Neural progenitor cell (in vitro differentiated cells): Measurements from ENCODE around the gene DNAJC1.

Experiments used
- EZH2 ChIP-seq: fragments of 200-600 bp; sonication (generic); IDR thresholded peaks from 2 replicates; pipeline ENCODE4 v1.6.1; 2017; ENCODE audit warnings: antibody characterized with exemption, mild to moderate bottlenecking, moderate library complexity
- TF ChIP-seq, protein P1 (sequence below): fragments of 200-600 bp; sonication (generic); IDR thresholded peaks from 2 replicates; pipeline ENCODE4 v1.5.1; 2017; ENCODE audit warnings: antibody characterized with exemption, mild to moderate bottlenecking

DNA sequence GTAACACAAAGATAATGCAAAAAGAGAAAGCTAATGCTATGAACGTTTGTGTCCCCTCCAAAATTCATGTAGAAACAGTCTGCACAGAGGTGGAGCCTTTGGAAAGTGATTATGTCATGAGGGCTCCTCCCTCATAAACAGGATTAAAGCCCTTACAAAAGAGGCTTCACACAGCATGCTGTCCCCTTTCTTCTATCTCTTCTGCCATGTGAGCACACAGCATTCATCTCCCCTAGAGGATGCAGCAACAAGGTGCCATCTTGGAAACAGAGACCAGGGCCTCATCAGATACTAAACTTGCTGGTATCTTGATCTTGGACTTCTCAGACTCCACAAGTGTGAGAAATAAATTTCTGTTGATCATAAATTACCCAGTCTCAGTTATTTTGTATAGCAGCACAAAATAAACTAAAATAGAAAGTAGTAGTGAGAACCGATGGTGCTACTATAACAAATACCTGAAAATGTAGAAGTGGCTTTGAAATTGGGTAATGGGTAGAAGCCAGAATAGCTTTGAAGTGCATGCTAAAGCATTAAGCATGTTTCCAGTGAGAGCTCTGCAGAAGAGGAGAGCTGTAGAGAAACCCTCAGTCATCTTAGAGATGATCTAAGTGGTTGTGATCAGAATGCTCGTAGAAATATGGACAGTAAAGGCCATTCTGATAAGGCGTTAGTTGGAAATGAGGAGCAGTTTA, 108.7 kb downstream of the DNAJC1 start:
- TF ChIP-seq, protein P1, sequence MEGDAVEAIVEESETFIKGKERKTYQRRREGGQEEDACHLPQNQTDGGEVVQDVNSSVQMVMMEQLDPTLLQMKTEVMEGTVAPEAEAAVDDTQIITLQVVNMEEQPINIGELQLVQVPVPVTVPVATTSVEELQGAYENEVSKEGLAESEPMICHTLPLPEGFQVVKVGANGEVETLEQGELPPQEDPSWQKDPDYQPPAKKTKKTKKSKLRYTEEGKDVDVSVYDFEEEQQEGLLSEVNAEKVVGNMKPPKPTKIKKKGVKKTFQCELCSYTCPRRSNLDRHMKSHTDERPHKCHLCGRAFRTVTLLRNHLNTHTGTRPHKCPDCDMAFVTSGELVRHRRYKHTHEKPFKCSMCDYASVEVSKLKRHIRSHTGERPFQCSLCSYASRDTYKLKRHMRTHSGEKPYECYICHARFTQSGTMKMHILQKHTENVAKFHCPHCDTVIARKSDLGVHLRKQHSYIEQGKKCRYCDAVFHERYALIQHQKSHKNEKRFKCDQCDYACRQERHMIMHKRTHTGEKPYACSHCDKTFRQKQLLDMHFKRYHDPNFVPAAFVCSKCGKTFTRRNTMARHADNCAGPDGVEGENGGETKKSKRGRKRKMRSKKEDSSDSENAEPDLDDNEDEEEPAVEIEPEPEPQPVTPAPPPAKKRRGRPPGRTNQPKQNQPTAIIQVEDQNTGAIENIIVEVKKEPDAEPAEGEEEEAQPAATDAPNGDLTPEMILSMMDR, result no peak
- no peak for TF ChIP-seq EZH2
